ENCODE results near the gene CLMP. TPM values are rescaled to one million over a fixed set of nuclear protein-coding genes. Genes with fewer than 3 reads are reported as not detected.

CLMP gene
- total RNA-seq, 2 experiments from 2014 or later: 0.06 to 0.19 TPM

DNA sequence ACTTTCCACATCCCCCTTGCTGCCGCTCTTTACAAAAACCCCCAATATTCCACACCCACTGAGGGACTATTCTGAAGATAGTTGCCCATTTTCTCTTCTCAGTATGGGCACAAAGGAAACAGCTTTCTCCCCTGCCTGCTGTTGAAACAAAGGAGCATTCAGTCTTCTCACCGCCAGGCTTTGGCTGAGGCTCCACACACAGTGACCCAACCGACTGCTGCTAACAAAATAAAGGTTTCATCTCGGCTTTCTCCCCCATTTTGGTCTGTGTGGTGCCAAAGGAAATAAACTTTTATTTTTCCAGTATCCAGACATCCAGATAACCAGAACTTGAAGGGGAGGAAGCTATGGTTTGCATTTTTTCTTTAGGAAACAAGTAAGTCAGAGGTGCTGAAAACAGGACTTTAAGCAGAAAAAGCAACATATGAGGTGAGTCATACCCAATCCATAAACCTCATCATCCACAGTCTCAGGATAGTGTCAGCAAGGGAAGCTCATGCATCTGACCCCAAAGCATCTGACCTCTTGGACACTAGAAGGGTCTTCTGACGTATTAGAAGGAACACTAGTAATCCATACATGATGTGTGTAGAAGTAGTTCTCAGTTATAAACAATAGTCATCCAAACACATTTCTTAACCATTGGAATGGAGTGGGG is 6.4 kb downstream of the CLMP start:
- H3K9me3 ChIP-seq (ENCODE audit: control insufficient read depth in 1 of 2, insufficient read depth in 1 of 2, low read length in 2 of 2): no peaks in the 10 kb centered on the region
- H3K27ac Mint-ChIP-seq: no peak overlapping the region
- ChIA-PET POLR2A (no interaction called here), CTCF (no interaction called here)
- no peak overlapping the region for H3K4me3 ChIP-seq (ENCODE audit: low read length)
- peaks cover 18% of the 10 kb centered on the region for H3K4me1 Mint-ChIP-seq (ENCODE audit: low read depth)
- H3K27ac ChIP-seq (ENCODE audit: low read depth in 1 of 2, low read length in 2 of 2): no peak overlapping the region
- no peaks in the 10 kb centered on the region for H3K36me3 Mint-ChIP-seq (ENCODE audit: low read depth)
- H3K4me3 Mint-ChIP-seq: no peak overlapping the region
- H3K36me3 ChIP-seq (ENCODE audit: insufficient read depth, low read length): no peaks in the 10 kb centered on the region
- peaks cover 3% of the 10 kb centered on the region for H3K4me1 ChIP-seq (ENCODE audit: insufficient read depth, low read length)
- H3K27me3 ChIP-seq (ENCODE audit: control insufficient read depth in 1 of 2, insufficient read depth in 2 of 2, low read length in 2 of 2): peaks cover 15 to 47% of the 10 kb centered on the region in 2 experiments
- no peak for DNase-seq
- peaks cover 68% of the 10 kb centered on the region for H3K27me3 Mint-ChIP-seq
- TF ChIP-seq, protein P1, sequence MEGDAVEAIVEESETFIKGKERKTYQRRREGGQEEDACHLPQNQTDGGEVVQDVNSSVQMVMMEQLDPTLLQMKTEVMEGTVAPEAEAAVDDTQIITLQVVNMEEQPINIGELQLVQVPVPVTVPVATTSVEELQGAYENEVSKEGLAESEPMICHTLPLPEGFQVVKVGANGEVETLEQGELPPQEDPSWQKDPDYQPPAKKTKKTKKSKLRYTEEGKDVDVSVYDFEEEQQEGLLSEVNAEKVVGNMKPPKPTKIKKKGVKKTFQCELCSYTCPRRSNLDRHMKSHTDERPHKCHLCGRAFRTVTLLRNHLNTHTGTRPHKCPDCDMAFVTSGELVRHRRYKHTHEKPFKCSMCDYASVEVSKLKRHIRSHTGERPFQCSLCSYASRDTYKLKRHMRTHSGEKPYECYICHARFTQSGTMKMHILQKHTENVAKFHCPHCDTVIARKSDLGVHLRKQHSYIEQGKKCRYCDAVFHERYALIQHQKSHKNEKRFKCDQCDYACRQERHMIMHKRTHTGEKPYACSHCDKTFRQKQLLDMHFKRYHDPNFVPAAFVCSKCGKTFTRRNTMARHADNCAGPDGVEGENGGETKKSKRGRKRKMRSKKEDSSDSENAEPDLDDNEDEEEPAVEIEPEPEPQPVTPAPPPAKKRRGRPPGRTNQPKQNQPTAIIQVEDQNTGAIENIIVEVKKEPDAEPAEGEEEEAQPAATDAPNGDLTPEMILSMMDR (IDR thresholded peaks at IDR 0.05): no peak
- intact Hi-C loops (cut with DNase I, micrococcal nuclease): no loop called here
- ATAC-seq (ENCODE audit: poor library complexity): no peak
- no peaks in the 10 kb centered on the region for H3K9me3 Mint-ChIP-seq

DNA sequence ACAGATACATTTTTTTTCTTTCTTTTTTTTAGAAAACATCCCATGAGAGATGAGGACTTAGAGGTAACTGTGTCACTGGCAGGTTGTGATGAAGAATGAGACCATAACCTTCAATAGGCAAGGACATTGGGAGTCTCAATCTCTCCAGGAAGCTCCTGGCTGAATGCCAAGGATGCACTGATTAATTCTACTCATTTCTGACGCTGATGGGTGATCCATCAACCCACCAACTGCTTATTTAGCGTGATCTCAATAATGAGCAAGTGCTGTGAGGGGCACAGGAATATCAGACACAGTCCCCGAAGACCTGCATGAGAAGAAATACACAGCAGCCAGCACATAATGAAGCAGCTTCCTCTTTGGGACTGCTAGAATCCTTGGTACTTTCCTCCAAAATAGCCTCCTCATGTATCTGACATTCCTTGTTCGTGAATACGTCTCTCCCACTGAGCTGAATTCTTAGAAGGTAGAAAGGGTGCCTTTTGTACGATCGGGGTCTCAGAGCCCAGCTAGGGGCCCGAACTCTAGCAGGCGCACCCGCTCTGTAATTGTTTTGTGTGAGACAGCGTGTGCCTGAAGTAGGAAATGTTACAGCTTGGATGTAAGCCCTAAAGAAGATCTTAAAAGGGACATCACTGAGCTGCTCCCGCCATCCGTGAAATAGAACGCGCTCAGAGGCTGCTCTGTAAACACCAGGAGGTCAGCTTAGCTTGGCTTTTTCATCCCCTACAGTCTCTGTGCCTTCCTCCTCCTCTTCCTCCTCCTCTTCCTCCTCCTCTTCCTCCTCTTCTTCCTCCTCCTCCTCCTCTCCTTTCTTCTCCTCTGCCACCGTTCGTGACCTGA is 7.2 kb downstream of the CLMP start:
- Histone ChIP-seq H3K36me3 (ENCODE audit: insufficient read depth, low read length) (no peaks in the 10 kb centered on the region), H3K9me3 (ENCODE audit: control insufficient read depth in 1 of 2, insufficient read depth in 1 of 2, low read length in 2 of 2) (no peaks in the 10 kb centered on the region), H3K4me1 (ENCODE audit: insufficient read depth, low read length) (peaks cover 3% of the 10 kb centered on the region), H3K27ac (ENCODE audit: low read depth in 1 of 2, low read length in 2 of 2) (no peak overlapping the region), H3K27me3 (ENCODE audit: control insufficient read depth in 1 of 2, insufficient read depth in 2 of 2, low read length in 2 of 2) (peaks cover 15 to 41% of the 10 kb centered on the region in 2 experiments), H3K4me3 (ENCODE audit: low read length) (no peak overlapping the region)
- no peak for ATAC-seq (ENCODE audit: poor library complexity)
- POLR2A ChIA-PET: no interaction called here
- Mint-ChIP-seq H3K4me3 (no peak overlapping the region), H3K4me1 (ENCODE audit: low read depth) (peaks cover 13% of the 10 kb centered on the region), H3K27ac (no peak overlapping the region), H3K9me3 (no peaks in the 10 kb centered on the region), H3K27me3 (peaks cover 66% of the 10 kb centered on the region), H3K36me3 (ENCODE audit: low read depth) (no peaks in the 10 kb centered on the region)
- CTCF ChIA-PET: no interaction called here
- TF ChIP-seq, protein P1 (IDR thresholded peaks at IDR 0.05): no peak
- intact Hi-C loops (cut with DNase I, micrococcal nuclease): no loop called here
- DNase-seq: no peak

DNA sequence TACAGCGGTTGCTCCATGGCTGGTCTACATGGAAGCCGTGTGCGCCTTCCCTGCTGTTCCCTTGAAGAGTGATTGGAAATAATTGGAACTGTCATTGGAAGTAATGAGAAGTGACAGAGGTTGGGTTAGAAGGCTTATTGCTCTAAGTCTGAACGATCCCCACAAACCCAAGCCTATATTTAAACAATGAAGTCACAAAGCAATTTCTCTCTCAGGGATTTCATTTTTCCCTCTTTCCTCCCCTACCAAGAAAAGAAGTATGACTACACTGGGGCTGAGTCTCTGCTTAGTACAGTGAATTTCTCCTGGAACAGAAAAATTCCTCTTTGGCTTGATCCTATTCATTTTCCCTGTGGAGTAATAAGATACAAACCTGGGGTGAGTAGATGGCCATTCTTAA is 7.8 kb downstream of the CLMP start:
- TF ChIP-seq, protein P1 (IDR thresholded peaks at IDR 0.05): no peak
- no peak overlapping the region for H3K27ac ChIP-seq (ENCODE audit: low read depth in 1 of 2, low read length in 2 of 2)
- Mint-ChIP-seq H3K36me3 (ENCODE audit: low read depth) (no peaks in the 10 kb centered on the region), H3K4me1 (ENCODE audit: low read depth) (peaks cover 6% of the 10 kb centered on the region), H3K9me3 (no peaks in the 10 kb centered on the region), H3K27me3 (peaks cover 64% of the 10 kb centered on the region), H3K4me3 (no peak overlapping the region), H3K27ac (no peak overlapping the region)
- ChIA-PET CTCF (no interaction called here), POLR2A (no interaction called here)
- no peak for DNase-seq
- no peak overlapping the region for H3K4me3 ChIP-seq (ENCODE audit: low read length)
- H3K36me3 ChIP-seq (ENCODE audit: insufficient read depth, low read length): no peaks in the 10 kb centered on the region
- peaks cover 15 to 39% of the 10 kb centered on the region in 2 experiments for H3K27me3 ChIP-seq (ENCODE audit: control insufficient read depth in 1 of 2, insufficient read depth in 2 of 2, low read length in 2 of 2)
- intact Hi-C loops (cut with DNase I, micrococcal nuclease): no loop called here
- no peaks in the 10 kb centered on the region for H3K9me3 ChIP-seq (ENCODE audit: control insufficient read depth in 1 of 2, insufficient read depth in 1 of 2, low read length in 2 of 2)
- no peak for ATAC-seq (ENCODE audit: poor library complexity)
- peaks cover 1% of the 10 kb centered on the region for H3K4me1 ChIP-seq (ENCODE audit: insufficient read depth, low read length)
